Activated T-cell treated with anti-CD3 and anti-CD28 coated beads, Interleukin-2, amount 50 U/mL, for 24 hours (primary cell): Measurements from ENCODE around the gene NPPA.
A peak's percentile ranks its signal among the peaks of the same experiment; 100 is the strongest.

Experiments used
- DNase-seq: peaks from one replicate; pipeline ENCODE4 v3.0.0-alpha.2; 2020
- H3K27ac Mint-ChIP-seq: 2 replicates; pipeline ENCODE4 v1.8.0; 2020; ENCODE audit warnings: mild to moderate bottlenecking, mixed read lengths
- H3K27me3 Mint-ChIP-seq: 2 replicates; pipeline ENCODE4 v1.8.0; 2020; ENCODE audit warnings: mixed read lengths
- H3K36me3 Mint-ChIP-seq: 2 replicates; pipeline ENCODE4 v1.8.0; 2020; ENCODE audit warnings: low read depth, mixed read lengths
- H3K4me1 Mint-ChIP-seq: 2 replicates; pipeline ENCODE4 v1.8.0; 2020; ENCODE audit warnings: low read depth, mixed read lengths
- H3K4me3 Mint-ChIP-seq: 2 replicates; pipeline ENCODE4 v1.8.0; 2020; ENCODE audit warnings: mild to moderate bottlenecking, moderate library complexity, mixed read lengths
- H3K9me3 Mint-ChIP-seq: 2 replicates; pipeline ENCODE4 v1.8.0; 2020; ENCODE audit warnings: mixed read lengths

Gene NPPA

DNA sequence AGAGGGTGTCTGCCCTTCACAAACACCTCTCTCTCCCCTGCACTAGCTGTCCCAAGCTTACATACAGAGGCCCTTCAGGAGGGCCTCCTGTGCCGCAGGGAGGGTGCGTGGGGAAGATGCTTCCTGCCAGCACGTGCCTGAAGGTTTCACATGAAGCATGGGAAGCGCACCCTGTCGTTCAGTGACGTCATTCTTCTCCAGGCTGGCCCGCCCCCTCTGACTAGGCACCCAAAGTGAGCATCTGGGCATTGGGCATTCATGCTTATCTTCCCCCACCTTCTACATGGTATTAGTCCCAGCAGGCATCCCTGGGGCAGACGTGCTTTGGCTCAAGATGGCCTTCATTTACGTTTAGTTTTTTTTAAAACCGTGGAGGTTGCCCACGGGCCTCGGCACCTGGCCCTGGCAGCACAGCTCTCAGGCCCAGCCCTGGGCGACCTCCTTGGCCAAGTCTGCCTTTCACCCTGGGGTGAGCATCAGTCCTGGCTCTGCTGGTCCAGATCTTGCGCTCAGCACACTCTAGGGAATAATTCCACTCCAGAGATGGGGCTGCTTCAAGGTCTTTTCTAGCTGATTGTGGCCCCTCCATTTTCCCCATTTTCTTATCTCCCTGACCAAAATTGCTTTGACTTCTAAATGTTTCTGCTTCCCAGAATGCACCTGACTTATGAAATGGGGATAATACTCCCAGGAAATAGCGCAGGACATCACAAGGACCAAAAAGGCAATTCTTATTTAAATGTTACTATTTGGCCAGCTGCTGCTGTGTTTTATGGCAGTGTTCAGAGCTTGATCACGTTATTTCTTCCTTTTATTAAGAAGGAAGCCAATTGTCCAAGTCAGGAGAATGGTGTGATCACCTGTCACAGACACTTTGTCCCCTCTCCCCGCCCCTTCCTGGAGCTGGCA lies 6.1 kb downstream of the NPPA start:
- Mint-ChIP-seq H3K4me1 (peaks cover 5% of the 10 kb centered on the region), H3K9me3 (no peaks in the 10 kb centered on the region), H3K4me3 (no peak overlapping the region), H3K27me3 (no peaks in the 10 kb centered on the region), H3K27ac (no peak overlapping the region), H3K36me3 (peaks cover 90% of the 10 kb centered on the region)
- DNase-seq: no peak

- Mint-ChIP-seq H3K27ac (no peak overlapping the region), H3K4me1 (peaks cover 5% of the 10 kb centered on the region), H3K4me3 (no peak overlapping the region), H3K36me3 (peaks cover 92% of the 10 kb centered on the region), H3K9me3 (no peaks in the 10 kb centered on the region), H3K27me3 (no peaks in the 10 kb centered on the region)
- DNase-seq: no peak
Observed at GRCh38 chr1:11839727-11840705, 7.6 kb downstream of the NPPA start.

GRCh38 chr1:11838349-11839272 lies 9.0 kb downstream of the NPPA start:
- DNase-seq: peak; percentile 82
- H3K27me3 Mint-ChIP-seq: no peaks in the 10 kb centered on the region
- H3K36me3 Mint-ChIP-seq: peaks cover 92% of the 10 kb centered on the region
- H3K4me1 Mint-ChIP-seq: peaks cover 5% of the 10 kb centered on the region
- H3K4me3 Mint-ChIP-seq: no peak overlapping the region
- no peaks in the 10 kb centered on the region for H3K9me3 Mint-ChIP-seq
- peak overlapping the region; percentile 18 for H3K27ac Mint-ChIP-seq

- Mint-ChIP-seq H3K27ac (no peak overlapping the region), H3K4me1 (peaks cover 5% of the 10 kb centered on the region), H3K36me3 (peaks cover 96% of the 10 kb centered on the region), H3K4me3 (no peak overlapping the region), H3K27me3 (no peaks in the 10 kb centered on the region), H3K9me3 (no peaks in the 10 kb centered on the region)
- DNase-seq: no peak
Observed at GRCh38 chr1:11837767-11838348, 9.7 kb downstream of the NPPA start.

- no peaks in the 10 kb centered on the region for H3K27me3 Mint-ChIP-seq
- H3K9me3 Mint-ChIP-seq: no peaks in the 10 kb centered on the region
- no peak overlapping the region for H3K4me3 Mint-ChIP-seq
- peaks cover 97% of the 10 kb centered on the region for H3K36me3 Mint-ChIP-seq
- H3K4me1 Mint-ChIP-seq: peaks cover 5% of the 10 kb centered on the region
- no peak overlapping the region for H3K27ac Mint-ChIP-seq
- no peak for DNase-seq
Observed at GRCh38 chr1:11836955-11837766, 10.4 kb downstream of the NPPA start.

GRCh38 chr1:11835441-11836225 lies 11.9 kb downstream of the NPPA start:
- Mint-ChIP-seq H3K4me1 (peaks cover 5% of the 10 kb centered on the region), H3K9me3 (no peaks in the 10 kb centered on the region), H3K27me3 (no peaks in the 10 kb centered on the region), H3K4me3 (no peak overlapping the region), H3K36me3 (peaks cover 91% of the 10 kb centered on the region), H3K27ac (no peak overlapping the region)
- no peak for DNase-seq

GRCh38 chr1:11833900-11834299 lies 13.7 kb downstream of the NPPA start:
- H3K9me3 Mint-ChIP-seq: no peaks in the 10 kb centered on the region
- H3K4me1 Mint-ChIP-seq: peaks cover 5% of the 10 kb centered on the region
- peak overlapping the region; percentile 15 for H3K27ac Mint-ChIP-seq
- no peak for DNase-seq
- peaks cover 84% of the 10 kb centered on the region for H3K36me3 Mint-ChIP-seq
- H3K4me3 Mint-ChIP-seq: no peak overlapping the region
- H3K27me3 Mint-ChIP-seq: no peaks in the 10 kb centered on the region

GRCh38 chr1:11833497-11833896 lies 14.1 kb downstream of the NPPA start:
- Mint-ChIP-seq H3K36me3 (peaks cover 84% of the 10 kb centered on the region), H3K27me3 (no peaks in the 10 kb centered on the region), H3K9me3 (no peaks in the 10 kb centered on the region), H3K27ac (no peak overlapping the region), H3K4me3 (no peak overlapping the region), H3K4me1 (peaks cover under 1% of the 10 kb centered on the region)
- no peak for DNase-seq

DNA sequence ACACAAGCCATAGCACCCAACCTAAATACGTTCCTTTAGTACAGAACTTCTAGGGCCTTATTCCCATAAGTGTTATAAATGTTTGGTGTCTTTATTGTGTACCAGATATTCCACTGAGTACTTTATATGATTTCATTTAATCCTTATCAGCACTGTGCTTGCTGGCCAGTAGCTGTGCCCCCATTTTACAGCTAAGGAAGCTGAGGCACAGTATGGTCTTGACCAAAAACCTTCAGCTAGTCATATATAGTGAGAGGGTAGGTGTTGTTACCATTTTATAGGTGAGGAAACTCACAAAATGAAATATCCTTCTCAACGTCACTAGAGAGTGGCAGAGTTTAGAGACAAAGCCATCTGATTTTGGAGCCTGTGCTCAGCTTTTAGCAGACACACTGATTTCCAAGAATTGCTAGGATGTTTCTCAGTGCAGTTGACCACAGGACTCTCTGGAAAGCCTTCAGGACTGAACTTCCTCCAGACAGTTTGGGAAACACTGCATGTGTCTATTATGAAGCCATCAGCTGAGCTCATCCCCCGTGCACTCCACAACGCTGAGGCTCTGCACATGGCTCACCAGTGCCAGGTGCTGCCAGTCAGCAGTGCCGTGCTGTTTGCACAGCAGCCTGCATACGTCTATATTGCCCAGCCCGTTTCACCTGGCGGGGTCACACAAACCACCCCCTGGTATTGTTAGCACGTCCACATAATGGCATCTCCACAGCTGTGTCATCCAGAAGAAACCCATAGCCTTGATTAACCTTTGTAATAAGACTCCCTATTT lies 15.4 kb downstream of the NPPA start:
- H3K4me1 Mint-ChIP-seq: no peaks in the 10 kb centered on the region
- H3K4me3 Mint-ChIP-seq: no peak overlapping the region
- H3K9me3 Mint-ChIP-seq: no peaks in the 10 kb centered on the region
- H3K36me3 Mint-ChIP-seq: peaks cover 84% of the 10 kb centered on the region
- no peaks in the 10 kb centered on the region for H3K27me3 Mint-ChIP-seq
- no peak overlapping the region for H3K27ac Mint-ChIP-seq
- no peak for DNase-seq

DNA sequence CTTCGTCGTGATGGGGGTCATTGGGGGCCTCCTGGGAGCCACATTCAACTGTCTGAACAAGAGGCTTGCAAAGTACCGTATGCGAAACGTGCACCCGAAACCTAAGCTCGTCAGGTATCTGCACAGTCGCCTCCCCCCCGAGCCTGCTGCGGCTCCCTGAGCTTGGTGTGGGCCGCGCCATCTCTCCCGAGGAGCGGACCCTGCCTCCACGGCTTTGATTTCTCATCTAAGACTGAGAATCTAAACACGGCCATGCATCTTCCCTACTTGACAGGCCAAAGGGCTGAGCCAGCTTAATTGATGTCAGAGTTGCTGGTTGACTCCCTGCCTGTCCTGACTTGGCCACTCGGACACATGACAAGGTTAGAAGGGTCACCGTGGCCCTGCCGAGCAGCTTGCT lies 19.1 kb downstream of the NPPA start:
- peaks cover 85% of the 10 kb centered on the region for H3K36me3 Mint-ChIP-seq
- no peak overlapping the region for H3K4me3 Mint-ChIP-seq
- H3K27ac Mint-ChIP-seq: no peak overlapping the region
- no peaks in the 10 kb centered on the region for H3K27me3 Mint-ChIP-seq
- no peaks in the 10 kb centered on the region for H3K9me3 Mint-ChIP-seq
- DNase-seq: no peak
- H3K4me1 Mint-ChIP-seq: no peaks in the 10 kb centered on the region

DNA sequence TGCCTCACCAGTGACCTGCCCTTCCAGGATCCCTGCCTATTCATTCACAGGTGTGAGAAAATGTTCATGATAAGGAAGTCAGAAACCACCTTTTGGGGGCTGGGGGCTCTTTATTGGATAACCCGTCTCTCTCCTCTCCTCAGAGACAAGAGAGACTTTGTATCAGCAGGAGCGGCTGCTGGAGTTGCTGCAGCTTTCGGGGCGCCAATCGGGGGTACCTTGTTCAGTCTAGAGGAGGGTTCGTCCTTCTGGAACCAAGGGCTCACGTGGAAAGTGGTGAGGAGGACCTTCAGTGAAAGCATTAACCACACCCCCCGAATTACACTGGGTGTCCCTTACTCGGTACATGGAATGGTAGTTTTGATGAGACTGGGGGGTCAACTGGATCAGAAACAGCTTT lies 20.6 kb downstream of the NPPA start:
- no peaks in the 10 kb centered on the region for H3K27me3 Mint-ChIP-seq
- no peak for DNase-seq
- no peaks in the 10 kb centered on the region for H3K9me3 Mint-ChIP-seq
- H3K27ac Mint-ChIP-seq: no peak overlapping the region
- H3K36me3 Mint-ChIP-seq: peaks cover 80% of the 10 kb centered on the region
- H3K4me3 Mint-ChIP-seq: no peak overlapping the region
- no peaks in the 10 kb centered on the region for H3K4me1 Mint-ChIP-seq

GRCh38 chr1:11825131-11825530 lies 22.5 kb downstream of the NPPA start:
- no peaks in the 10 kb centered on the region for H3K9me3 Mint-ChIP-seq
- H3K4me1 Mint-ChIP-seq: no peaks in the 10 kb centered on the region
- no peak overlapping the region for H3K4me3 Mint-ChIP-seq
- no peak overlapping the region for H3K27ac Mint-ChIP-seq
- H3K36me3 Mint-ChIP-seq: peaks cover 83% of the 10 kb centered on the region
- no peaks in the 10 kb centered on the region for H3K27me3 Mint-ChIP-seq
- DNase-seq: no peak
